ENCODE data around the gene MLF2. TPM values are rescaled to one million over a fixed set of nuclear protein-coding genes. Genes with fewer than 3 reads are reported as not detected.
A peak's percentile ranks its signal among the peaks of the same experiment; 100 is the strongest.
"Not testable (repeated sequence)": the region's sequence is repeated elsewhere in the genome, so short reads cannot be mapped to it uniquely, and the experiment has no call there.

The MLF2 gene
- total and polyA plus RNA-seq, 2 donors from 2014 or later = 141 to 289 TPM

DNA sequence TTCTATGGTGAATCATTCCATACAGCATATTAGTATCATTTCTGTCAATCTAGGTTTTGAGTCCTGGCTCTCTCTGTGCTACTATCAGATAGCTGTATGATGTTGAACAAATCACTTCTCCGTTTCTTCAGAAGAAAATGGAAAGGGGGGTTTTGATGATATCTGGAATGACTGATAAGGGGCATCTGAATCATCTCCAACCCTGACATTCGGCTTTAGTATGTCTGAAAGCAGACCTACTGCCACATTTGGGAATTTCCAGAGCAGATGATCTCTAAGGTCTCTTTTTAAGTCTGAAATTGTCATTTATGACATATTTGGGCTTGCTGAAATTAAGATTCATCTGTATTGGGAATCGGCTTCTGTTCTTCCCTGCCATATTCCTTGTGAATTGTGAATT, 10.1 kb downstream of the MLF2 start:
- Histone ChIP-seq H3K36me3 (ENCODE audit: control insufficient read depth in 2 of 3, insufficient read depth in 3 of 3, low read length in 3 of 3) (peaks cover 3 to 14% (median 6%) of the 10 kb centered on the region in 3 donors), H3K4me1 (ENCODE audit: control insufficient read depth in 2 of 3, insufficient read depth in 2 of 3, low read depth in 1 of 3, low read length in 3 of 3) (peaks cover 0 to 3% (median 0%) of the 10 kb centered on the region in 3 donors), H3K4me3 (ENCODE audit: low read length in 3 of 3) (no peak overlapping the region), H3K9ac (ENCODE audit: low read length in 3 of 3) (no peak overlapping the region), H3K27ac (ENCODE audit: low read depth in 2 of 2, low read length in 2 of 2) (no peak overlapping the region), H3K9me3 (ENCODE audit: control insufficient read depth in 2 of 3, insufficient read depth in 1 of 3, low read length in 3 of 3) (no peaks in the 10 kb centered on the region), H3K27me3 (ENCODE audit: control insufficient read depth, insufficient read depth, low read length) (no peaks in the 10 kb centered on the region)
- TF ChIP-seq, protein P1, sequence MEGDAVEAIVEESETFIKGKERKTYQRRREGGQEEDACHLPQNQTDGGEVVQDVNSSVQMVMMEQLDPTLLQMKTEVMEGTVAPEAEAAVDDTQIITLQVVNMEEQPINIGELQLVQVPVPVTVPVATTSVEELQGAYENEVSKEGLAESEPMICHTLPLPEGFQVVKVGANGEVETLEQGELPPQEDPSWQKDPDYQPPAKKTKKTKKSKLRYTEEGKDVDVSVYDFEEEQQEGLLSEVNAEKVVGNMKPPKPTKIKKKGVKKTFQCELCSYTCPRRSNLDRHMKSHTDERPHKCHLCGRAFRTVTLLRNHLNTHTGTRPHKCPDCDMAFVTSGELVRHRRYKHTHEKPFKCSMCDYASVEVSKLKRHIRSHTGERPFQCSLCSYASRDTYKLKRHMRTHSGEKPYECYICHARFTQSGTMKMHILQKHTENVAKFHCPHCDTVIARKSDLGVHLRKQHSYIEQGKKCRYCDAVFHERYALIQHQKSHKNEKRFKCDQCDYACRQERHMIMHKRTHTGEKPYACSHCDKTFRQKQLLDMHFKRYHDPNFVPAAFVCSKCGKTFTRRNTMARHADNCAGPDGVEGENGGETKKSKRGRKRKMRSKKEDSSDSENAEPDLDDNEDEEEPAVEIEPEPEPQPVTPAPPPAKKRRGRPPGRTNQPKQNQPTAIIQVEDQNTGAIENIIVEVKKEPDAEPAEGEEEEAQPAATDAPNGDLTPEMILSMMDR (IDR thresholded peaks at IDR 0.05; ENCODE audit: borderline replicate concordance, extremely low read depth, insufficient read depth) = no peak
- no peak for FAIRE-seq
- intact Hi-C loops (cut with DNase I) = no loop called here
- no peak for DNase-seq

DNA sequence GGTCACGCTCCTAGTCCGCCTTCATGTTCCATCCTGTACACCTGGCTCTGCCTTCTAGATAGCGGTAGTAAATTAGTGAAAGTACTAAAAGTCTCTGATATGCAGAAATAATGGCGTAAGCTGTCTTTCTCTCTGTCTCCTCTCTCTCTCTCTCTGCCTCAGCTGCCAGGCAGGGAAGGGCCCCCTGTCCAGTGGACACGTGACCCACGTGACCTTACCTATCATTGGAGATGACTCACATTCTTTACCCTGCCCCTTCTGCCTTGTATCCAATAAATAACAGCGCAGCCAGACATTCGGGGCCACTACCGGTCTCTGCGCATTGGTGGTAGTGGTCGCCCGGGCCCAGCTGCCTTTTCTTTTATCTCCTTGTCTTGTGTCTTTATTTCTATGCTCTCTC, 10.9 kb downstream of the MLF2 start:
- H3K27me3 ChIP-seq (ENCODE audit: control insufficient read depth, insufficient read depth, low read length); H3K4me3 ChIP-seq (ENCODE audit: low read length in 3 of 3); H3K4me1 ChIP-seq (ENCODE audit: control insufficient read depth in 2 of 3, insufficient read depth in 2 of 3, low read depth in 1 of 3, low read length in 3 of 3); H3K27ac ChIP-seq (ENCODE audit: low read depth in 2 of 2, low read length in 2 of 2); H3K9me3 ChIP-seq (ENCODE audit: control insufficient read depth in 2 of 3, insufficient read depth in 1 of 3, low read length in 3 of 3); H3K9ac ChIP-seq (ENCODE audit: low read length in 3 of 3); H3K36me3 ChIP-seq (ENCODE audit: control insufficient read depth in 2 of 3, insufficient read depth in 3 of 3, low read length in 3 of 3); FAIRE-seq; DNase-seq; intact Hi-C loops (cut with DNase I): not testable (repeated sequence)

DNA sequence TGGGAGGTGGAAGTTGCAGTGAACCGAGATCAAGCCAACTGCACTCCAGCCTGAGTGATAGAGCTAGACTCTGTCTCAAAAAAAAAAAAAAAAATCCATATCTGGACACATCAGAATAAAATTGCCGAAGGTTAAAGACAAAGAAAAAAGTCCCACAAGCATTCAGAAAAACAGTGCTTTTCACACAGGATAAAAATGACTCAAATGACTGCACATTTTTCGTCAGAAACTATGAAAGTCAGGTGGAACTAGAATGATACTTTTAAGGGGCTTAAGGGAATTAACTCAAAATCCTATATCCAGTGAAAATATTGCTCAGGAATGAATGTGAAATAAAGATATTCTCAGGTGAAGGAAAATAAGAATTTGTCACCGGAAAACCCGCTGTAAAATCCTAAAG, 16.2 kb downstream of the MLF2 start:
- no peak overlapping the region for H3K9ac ChIP-seq (ENCODE audit: low read length in 3 of 3)
- FAIRE-seq (no peak), DNase-seq (no peak)
- H3K4me1 ChIP-seq (ENCODE audit: control insufficient read depth in 2 of 3, insufficient read depth in 2 of 3, low read depth in 1 of 3, low read length in 3 of 3) = peaks cover 0 to 3% (median 0%) of the 10 kb centered on the region in 3 donors
- TF ChIP-seq, protein P1 (IDR thresholded peaks at IDR 0.05; ENCODE audit: borderline replicate concordance, extremely low read depth, insufficient read depth) = no peak
- H3K27ac ChIP-seq (ENCODE audit: low read depth in 2 of 2, low read length in 2 of 2) = no peak overlapping the region
- peaks cover 0 to 2% (median 0%) of the 10 kb centered on the region in 3 donors for H3K36me3 ChIP-seq (ENCODE audit: control insufficient read depth in 2 of 3, insufficient read depth in 3 of 3, low read length in 3 of 3)
- H3K27me3 ChIP-seq (ENCODE audit: control insufficient read depth, insufficient read depth, low read length) = no peaks in the 10 kb centered on the region
- H3K9me3 ChIP-seq (ENCODE audit: control insufficient read depth in 2 of 3, insufficient read depth in 1 of 3, low read length in 3 of 3) = no peaks in the 10 kb centered on the region
- intact Hi-C loops (cut with DNase I) = no loop called here
- H3K4me3 ChIP-seq (ENCODE audit: low read length in 3 of 3) = no peak overlapping the region

DNA sequence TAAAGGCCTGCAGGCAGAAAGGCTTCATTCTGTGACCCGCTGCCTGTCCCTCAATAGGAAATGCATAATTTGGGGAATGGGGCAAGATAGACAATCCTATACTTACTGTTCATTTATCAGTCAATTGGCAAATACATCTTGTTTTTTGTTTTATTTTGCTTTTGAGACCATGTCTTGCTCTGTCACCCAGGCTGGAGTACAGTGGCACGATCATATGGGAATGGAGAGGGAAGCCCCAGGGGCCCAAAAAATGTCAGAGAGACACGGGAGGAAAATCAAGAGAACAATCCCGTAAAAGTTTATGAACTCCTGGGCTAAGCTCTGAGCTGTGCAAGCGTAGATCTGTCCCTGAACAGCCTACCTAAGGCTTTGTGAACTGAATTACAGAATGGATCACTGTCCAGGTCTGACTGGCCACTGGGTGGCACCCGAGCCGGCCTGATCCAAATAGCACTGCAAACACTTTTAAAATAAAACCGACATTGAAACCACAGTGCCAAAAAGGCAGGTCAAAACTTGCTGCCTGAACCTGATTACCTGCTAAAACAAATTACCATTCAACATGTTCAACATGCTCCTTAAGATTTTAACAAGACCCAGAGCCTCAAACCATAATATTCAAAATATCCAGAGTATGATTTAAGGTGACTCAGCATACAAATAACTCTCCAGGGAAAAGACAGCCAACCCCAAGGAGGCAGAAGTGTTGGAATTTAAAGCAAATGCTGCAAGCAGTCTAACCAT, 17.3 kb downstream of the MLF2 start:
- Histone ChIP-seq H3K4me3 (ENCODE audit: low read length in 3 of 3) (no peak overlapping the region), H3K4me1 (ENCODE audit: control insufficient read depth in 2 of 3, insufficient read depth in 2 of 3, low read depth in 1 of 3, low read length in 3 of 3) (peaks cover 0 to 3% (median 0%) of the 10 kb centered on the region in 3 donors), H3K9ac (ENCODE audit: low read length in 3 of 3) (no peak overlapping the region), H3K9me3 (ENCODE audit: control insufficient read depth in 2 of 3, insufficient read depth in 1 of 3, low read length in 3 of 3) (no peaks in the 10 kb centered on the region), H3K27ac (ENCODE audit: low read depth in 2 of 2, low read length in 2 of 2) (no peak overlapping the region), H3K27me3 (ENCODE audit: control insufficient read depth, insufficient read depth, low read length) (no peaks in the 10 kb centered on the region), H3K36me3 (ENCODE audit: control insufficient read depth in 2 of 3, insufficient read depth in 3 of 3, low read length in 3 of 3) (peaks cover 5 to 9% (median 9%) of the 10 kb centered on the region in 3 donors)
- DNase-seq (peak; percentile 56 to 76 (median 70)), FAIRE-seq (peak; percentile 50)
- TF ChIP-seq, protein P1 (IDR thresholded peaks at IDR 0.05; ENCODE audit: borderline replicate concordance, extremely low read depth, insufficient read depth) = peak; percentile 89
- intact Hi-C loops (cut with DNase I) = no loop called here
